ENCODE measurements around the gene PRM1. TPM values are rescaled to one million over a fixed set of nuclear protein-coding genes. Genes with fewer than 3 reads are reported as not detected.
A peak's percentile ranks its signal among the peaks of the same experiment; 100 is the strongest.

PRM1 gene
- total RNA-seq (2014; rRNA removed; shearing (Covaris generic)) = not detected in 2 replicates

- DNase-seq (ENCODE audit: low spot score) = no peak
These were observed at the start of gene PRM1 for GRCh38 chr16:11280616-11281522. Gene PRM1, minus strand, starts transcription at chr16:11281330. Its CDS starts 92 bp downstream, at chr16:11281238.

- no peak for DNase-seq (ENCODE audit: low spot score)
These were observed 49.6 kb upstream of the PRM1 start for GRCh38 chr16:11330526-11331237.

- no peak for DNase-seq (ENCODE audit: low spot score)
These were observed 48.8 kb upstream of the PRM1 start for GRCh38 chr16:11329891-11330290.

GRCh38 chr16:11329071-11329491 is 48.0 kb upstream of the PRM1 start:
- no peak for DNase-seq (ENCODE audit: low spot score)

- DNase-seq (ENCODE audit: low spot score) = peak; percentile 28
These were observed 47.3 kb upstream of the PRM1 start for GRCh38 chr16:11328172-11329070.

GRCh38 chr16:11327277-11328171 is 46.4 kb upstream of the PRM1 start:
- no peak for DNase-seq (ENCODE audit: low spot score)

GRCh38 chr16:11326737-11327276 is 45.7 kb upstream of the PRM1 start:
- no peak for DNase-seq (ENCODE audit: low spot score)

- DNase-seq (ENCODE audit: low spot score) = no peak
These were observed 45.1 kb upstream of the PRM1 start for GRCh38 chr16:11326084-11326736.

- no peak for DNase-seq (ENCODE audit: low spot score)
These were observed 44.4 kb upstream of the PRM1 start for GRCh38 chr16:11325404-11326083.

- no peak for DNase-seq (ENCODE audit: low spot score)
These were observed 42.6 kb upstream of the PRM1 start for GRCh38 chr16:11323551-11324336.

- no peak for DNase-seq (ENCODE audit: low spot score)
These were observed 41.7 kb upstream of the PRM1 start for GRCh38 chr16:11322823-11323222.

- DNase-seq (ENCODE audit: low spot score) = no peak
These were observed 40.5 kb upstream of the PRM1 start for GRCh38 chr16:11321662-11322061.

- DNase-seq (ENCODE audit: low spot score) = no peak
These were observed 39.0 kb upstream of the PRM1 start for GRCh38 chr16:11320170-11320569.

- DNase-seq (ENCODE audit: low spot score) = peak; percentile 33
These were observed 38.5 kb upstream of the PRM1 start for GRCh38 chr16:11319529-11320146.

GRCh38 chr16:11318817-11319216 is 37.7 kb upstream of the PRM1 start:
- no peak for DNase-seq (ENCODE audit: low spot score)

- DNase-seq (ENCODE audit: low spot score) = no peak
These were observed 35.3 kb upstream of the PRM1 start for GRCh38 chr16:11316331-11317015.

- DNase-seq (ENCODE audit: low spot score) = peak; percentile 11
These were observed 34.4 kb upstream of the PRM1 start for GRCh38 chr16:11315510-11315909.
